CD4-positive, alpha-beta T cell (primary cell): ENCODE data around the gene NDP. TPM values are rescaled to one million over a fixed set of nuclear protein-coding genes. Genes with fewer than 3 reads are reported as not detected.
A peak's percentile ranks its signal among the peaks of the same experiment; 100 is the strongest.

Experiments used
- ATAC-seq: fragments of 200-7000 bp; cut with Tn5 transposase; one replicate; pipeline ENCODE4 v1.10.0; 2022; ENCODE audit warnings: mild to moderate bottlenecking; ENCODE audit not compliant: poor library complexity
- CTCF ChIA-PET: fragments of 350-600 bp; sonication (Branson Sonifier 250); formaldehyde crosslinking; loops from one replicate; lab custom pipeline; 2021; ENCODE audit warnings: antibody characterized with exemption, inconsistent platforms; lab: Charles Lee
- POLR2A ChIA-PET: fragments of 350-600 bp; sonication (Branson Sonifier 250); formaldehyde crosslinking; loops from one replicate; lab custom pipeline; 2021; ENCODE audit warnings: antibody characterized with exemption, inconsistent platforms; lab: Charles Lee
- DNase-seq, 14 experiments: peaks; one replicate each; pipeline ENCODE4 v3.0.0-alpha.2; 2013 to 2020; ENCODE audit warnings: mixed read lengths in 2 of 14
- H3K27ac ChIP-seq, 2 donors: one replicate each; pipeline versions ENCODE4 v1.5.1 to v1.7.0; 2013; ENCODE audit warnings: low read length in 2 of 2, low read depth in 1 of 2, mild to moderate bottlenecking in 1 of 2
- H3K27me3 ChIP-seq, 2 experiments: 1 replicate in 1 of 2; 2 replicates in 1 of 2; pipeline versions ENCODE4 v1.6.1 to v1.7.0; 2013; ENCODE audit warnings: low read length in 2 of 2, control low read depth in 1 of 2, mild to moderate bottlenecking in 1 of 2, moderate library complexity in 1 of 2; ENCODE audit not compliant: insufficient read depth in 2 of 2, control insufficient read depth in 1 of 2
- H3K36me3 ChIP-seq: one replicate; pipeline ENCODE4 v1.6.1; 2013; ENCODE audit warnings: low read length, control low read depth; ENCODE audit not compliant: insufficient read depth
- H3K4me1 ChIP-seq: one replicate; pipeline ENCODE4 v1.6.1; 2013; ENCODE audit warnings: low read length, control low read depth; ENCODE audit not compliant: insufficient read depth
- H3K4me3 ChIP-seq: one replicate; pipeline ENCODE4 v1.5.1; 2013; ENCODE audit warnings: mild to moderate bottlenecking, low read length, moderate library complexity
- H3K9me3 ChIP-seq, 2 experiments: 1 replicate in 1 of 2; 2 replicates in 1 of 2; pipeline versions ENCODE4 v1.6.1 to v1.7.0; 2013; ENCODE audit warnings: low read length in 2 of 2, mild to moderate bottlenecking in 2 of 2, control low read depth in 1 of 2, moderate library complexity in 1 of 2; ENCODE audit not compliant: control insufficient read depth in 1 of 2, insufficient read depth in 1 of 2
- H3K27ac Mint-ChIP-seq: one replicate; pipeline ENCODE4 v1.8.0; 2020; ENCODE audit warnings: mixed read lengths
- H3K27me3 Mint-ChIP-seq: one replicate; pipeline ENCODE4 v1.8.0; 2021; ENCODE audit warnings: mixed read lengths
- H3K36me3 Mint-ChIP-seq: one replicate; pipeline ENCODE4 v1.8.0; 2021; ENCODE audit warnings: low read depth, mixed read lengths
- H3K4me1 Mint-ChIP-seq: one replicate; pipeline ENCODE4 v1.8.0; 2021; ENCODE audit warnings: low read depth, mixed read lengths
- H3K4me3 Mint-ChIP-seq: one replicate; pipeline ENCODE4 v1.8.0; 2020; ENCODE audit warnings: mild to moderate bottlenecking, mixed read lengths
- H3K9me3 Mint-ChIP-seq: one replicate; pipeline ENCODE4 v1.8.0; 2020; ENCODE audit warnings: mixed read lengths
- intact Hi-C, 2 experiments: fragments of 100-400 bp; cut with DNase I in 1 of 2; cut with micrococcal nuclease in 1 of 2; formaldehyde crosslinking; loops; one replicate each; pipeline versions ENCODE4 v1.15.1 to v1.9.0; 2023 to 2025; cut with DNase I, micrococcal nuclease
- total RNA-seq, 174 experiments: library from RNA in 2 of 174; stranded (reverse) in 2 of 174; gene quantifications; one replicate each; pipeline ENCODE4 v1.2.3 and lab custom pipeline; 2021 to 2026
- TF ChIP-seq, protein P1 (sequence below): fragments of 200-600 bp; IDR thresholded peaks from one replicate; pipeline ENCODE4 v1.8.0; 2022; ENCODE audit warnings: antibody characterized with exemption, mild to moderate bottlenecking

The NDP gene
- total RNA-seq, 2 experiments from 2014 or later, result not detected

DNA sequence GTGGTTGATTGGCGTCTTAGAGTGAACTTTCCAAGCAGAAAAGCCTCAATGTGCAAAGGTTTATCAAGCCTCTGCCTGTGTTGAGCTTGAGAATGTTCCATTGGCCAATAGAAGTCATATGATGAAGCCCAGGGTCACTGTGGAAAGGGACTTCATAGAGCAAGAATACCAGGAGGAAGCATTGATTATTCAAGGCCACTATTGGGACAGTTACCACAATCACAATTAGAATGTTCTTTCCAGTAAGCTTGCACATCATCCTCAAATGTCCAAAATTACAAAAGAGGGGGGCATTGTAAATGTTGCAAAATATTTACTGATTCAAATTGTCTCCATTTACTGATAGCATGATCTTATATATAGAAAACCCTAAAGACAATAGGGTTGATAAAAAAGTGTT lies 32.9 kb upstream of the NDP start:
- intact Hi-C loops, result no loop called here
- H3K27me3 Mint-ChIP-seq, result no peaks in the 10 kb centered on the region
- Histone ChIP-seq H3K27ac (no peak overlapping the region), H3K27me3 (no peaks in the 10 kb centered on the region), H3K36me3 (no peaks in the 10 kb centered on the region), H3K9me3 (no peaks in the 10 kb centered on the region), H3K4me3 (no peak overlapping the region), H3K4me1 (no peaks in the 10 kb centered on the region)
- ChIA-PET POLR2A (no interaction called here), CTCF (no interaction called here)
- DNase-seq (no peak), ATAC-seq (no peak)
- H3K27ac Mint-ChIP-seq, result no peak overlapping the region
- H3K4me3 Mint-ChIP-seq, result no peak overlapping the region
- TF ChIP-seq, protein P1, sequence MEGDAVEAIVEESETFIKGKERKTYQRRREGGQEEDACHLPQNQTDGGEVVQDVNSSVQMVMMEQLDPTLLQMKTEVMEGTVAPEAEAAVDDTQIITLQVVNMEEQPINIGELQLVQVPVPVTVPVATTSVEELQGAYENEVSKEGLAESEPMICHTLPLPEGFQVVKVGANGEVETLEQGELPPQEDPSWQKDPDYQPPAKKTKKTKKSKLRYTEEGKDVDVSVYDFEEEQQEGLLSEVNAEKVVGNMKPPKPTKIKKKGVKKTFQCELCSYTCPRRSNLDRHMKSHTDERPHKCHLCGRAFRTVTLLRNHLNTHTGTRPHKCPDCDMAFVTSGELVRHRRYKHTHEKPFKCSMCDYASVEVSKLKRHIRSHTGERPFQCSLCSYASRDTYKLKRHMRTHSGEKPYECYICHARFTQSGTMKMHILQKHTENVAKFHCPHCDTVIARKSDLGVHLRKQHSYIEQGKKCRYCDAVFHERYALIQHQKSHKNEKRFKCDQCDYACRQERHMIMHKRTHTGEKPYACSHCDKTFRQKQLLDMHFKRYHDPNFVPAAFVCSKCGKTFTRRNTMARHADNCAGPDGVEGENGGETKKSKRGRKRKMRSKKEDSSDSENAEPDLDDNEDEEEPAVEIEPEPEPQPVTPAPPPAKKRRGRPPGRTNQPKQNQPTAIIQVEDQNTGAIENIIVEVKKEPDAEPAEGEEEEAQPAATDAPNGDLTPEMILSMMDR, result no peak
- no peaks in the 10 kb centered on the region for H3K9me3 Mint-ChIP-seq
- H3K4me1 Mint-ChIP-seq, result no peaks in the 10 kb centered on the region
- no peaks in the 10 kb centered on the region for H3K36me3 Mint-ChIP-seq

- Histone ChIP-seq H3K27me3 (no peaks in the 10 kb centered on the region), H3K36me3 (no peaks in the 10 kb centered on the region), H3K27ac (no peak overlapping the region), H3K9me3 (no peaks in the 10 kb centered on the region), H3K4me1 (no peaks in the 10 kb centered on the region), H3K4me3 (no peak overlapping the region)
- no peaks in the 10 kb centered on the region for H3K4me1 Mint-ChIP-seq
- no peaks in the 10 kb centered on the region for H3K27me3 Mint-ChIP-seq
- CTCF ChIA-PET, result no interaction called here
- DNase-seq (peak in 2 of 14 experiments; percentile 4), ATAC-seq (no peak)
- POLR2A ChIA-PET, result no interaction called here
- no peak overlapping the region for H3K27ac Mint-ChIP-seq
- H3K9me3 Mint-ChIP-seq, result no peaks in the 10 kb centered on the region
- H3K4me3 Mint-ChIP-seq, result no peak overlapping the region
- intact Hi-C loops, result no loop called here
- no peaks in the 10 kb centered on the region for H3K36me3 Mint-ChIP-seq
- TF ChIP-seq, protein P1, result no peak
Observed at GRCh38 chrX:44003975-44004374, 30.8 kb upstream of the NDP start.

- no peak overlapping the region for H3K4me3 Mint-ChIP-seq
Observed at GRCh38 chrX:44002567-44002966, 29.4 kb upstream of the NDP start.

More at GRCh38 chrX:44002567-44002966, 29.4 kb upstream of the NDP start:
- ATAC-seq (no peak), DNase-seq (no peak)
- Histone ChIP-seq H3K9me3 (no peaks in the 10 kb centered on the region), H3K27me3 (no peaks in the 10 kb centered on the region), H3K4me3 (no peak overlapping the region), H3K36me3 (no peaks in the 10 kb centered on the region), H3K4me1 (no peaks in the 10 kb centered on the region), H3K27ac (no peak overlapping the region)
- intact Hi-C loops, result no loop called here
- H3K27ac Mint-ChIP-seq, result no peak overlapping the region
- no peaks in the 10 kb centered on the region for H3K9me3 Mint-ChIP-seq
- TF ChIP-seq, protein P1, result no peak
- no peaks in the 10 kb centered on the region for H3K36me3 Mint-ChIP-seq
- H3K4me1 Mint-ChIP-seq, result no peaks in the 10 kb centered on the region
- ChIA-PET POLR2A (no interaction called here), CTCF (no interaction called here)
- no peaks in the 10 kb centered on the region for H3K27me3 Mint-ChIP-seq
